ENCODE measurements around the gene GPR89A.
"Not testable (repeated sequence)": the region's sequence is repeated elsewhere in the genome, so short reads cannot be mapped to it uniquely, and the experiment has no call there.

- TF ChIP-seq, protein P1, sequence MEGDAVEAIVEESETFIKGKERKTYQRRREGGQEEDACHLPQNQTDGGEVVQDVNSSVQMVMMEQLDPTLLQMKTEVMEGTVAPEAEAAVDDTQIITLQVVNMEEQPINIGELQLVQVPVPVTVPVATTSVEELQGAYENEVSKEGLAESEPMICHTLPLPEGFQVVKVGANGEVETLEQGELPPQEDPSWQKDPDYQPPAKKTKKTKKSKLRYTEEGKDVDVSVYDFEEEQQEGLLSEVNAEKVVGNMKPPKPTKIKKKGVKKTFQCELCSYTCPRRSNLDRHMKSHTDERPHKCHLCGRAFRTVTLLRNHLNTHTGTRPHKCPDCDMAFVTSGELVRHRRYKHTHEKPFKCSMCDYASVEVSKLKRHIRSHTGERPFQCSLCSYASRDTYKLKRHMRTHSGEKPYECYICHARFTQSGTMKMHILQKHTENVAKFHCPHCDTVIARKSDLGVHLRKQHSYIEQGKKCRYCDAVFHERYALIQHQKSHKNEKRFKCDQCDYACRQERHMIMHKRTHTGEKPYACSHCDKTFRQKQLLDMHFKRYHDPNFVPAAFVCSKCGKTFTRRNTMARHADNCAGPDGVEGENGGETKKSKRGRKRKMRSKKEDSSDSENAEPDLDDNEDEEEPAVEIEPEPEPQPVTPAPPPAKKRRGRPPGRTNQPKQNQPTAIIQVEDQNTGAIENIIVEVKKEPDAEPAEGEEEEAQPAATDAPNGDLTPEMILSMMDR (IDR thresholded peaks at IDR 0.05) = not testable (repeated sequence)
- TF ChIP-seq POLR2A (IDR thresholded peaks at IDR 0.05) = not testable (repeated sequence)
Observed at GRCh38 chr1:145596236-145596635, 11.6 kb upstream of the GPR89A start.
